Epithelial cell of umbilical artery (primary cell): ENCODE measurements around the gene ZNF79. TPM values are rescaled to one million over a fixed set of nuclear protein-coding genes. Genes with fewer than 3 reads are reported as not detected.

Experiments
- total RNA-seq: library from RNA; depleted of rRNA; stranded (reverse); fragments of >200 nt; gene quantifications from 2 replicates; pipeline ENCODE4 v1.2.3, GENCODE V29; 2014

ZNF79 gene
- 9.1 and 15.3 TPM in 2 replicates for total RNA-seq

DNA sequence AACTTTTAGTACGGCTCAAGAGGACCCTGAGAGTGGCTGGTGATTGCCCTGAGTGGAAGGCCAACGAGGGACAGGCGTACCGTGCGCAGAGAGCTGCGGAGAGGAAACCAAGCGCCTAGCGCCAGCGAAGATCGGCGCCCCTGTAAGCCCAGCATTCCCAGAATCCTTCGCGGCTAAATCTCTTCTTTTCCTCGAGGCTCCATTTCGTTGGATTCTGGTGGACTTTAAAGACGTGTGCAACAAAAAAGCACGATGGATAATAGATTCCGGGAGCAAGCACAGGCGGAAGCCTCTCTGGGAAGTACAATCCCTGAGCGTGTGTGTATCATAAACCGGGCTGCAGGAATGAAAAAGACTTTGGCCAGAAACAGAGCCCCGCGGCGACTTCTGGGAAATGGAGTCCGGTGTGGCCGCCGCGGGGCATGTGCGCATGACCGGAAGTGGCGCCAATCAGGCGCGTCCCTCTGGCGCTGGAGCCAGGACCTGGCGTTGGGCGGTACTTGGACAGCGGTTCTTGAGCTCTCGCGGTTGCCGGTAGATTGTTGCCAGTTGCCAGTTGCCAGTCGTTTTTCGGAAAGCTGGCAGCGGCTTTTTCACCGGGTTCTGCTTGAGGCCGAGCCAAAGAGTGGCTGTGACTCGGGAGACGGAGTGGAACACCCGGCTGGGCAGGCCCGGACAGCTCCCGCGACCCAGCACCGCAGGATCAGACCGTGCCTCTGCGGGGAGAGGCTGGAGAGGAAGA, at the start of gene ZNF79:
Gene ZNF79, plus strand, starts transcription at position 449 of the 742 bp plus-strand sequence. CDS start 406 bp downstream, outside the sequence.

GRCh38 chr9:127396808-127397645, 27.2 kb upstream of the ZNF79 start, which contains the start of gene SLC2A8:
SLC2A8 (plus strand) TSS chr9:127397169; CDS start chr9:127397231, 62 bp downstream.

DNA sequence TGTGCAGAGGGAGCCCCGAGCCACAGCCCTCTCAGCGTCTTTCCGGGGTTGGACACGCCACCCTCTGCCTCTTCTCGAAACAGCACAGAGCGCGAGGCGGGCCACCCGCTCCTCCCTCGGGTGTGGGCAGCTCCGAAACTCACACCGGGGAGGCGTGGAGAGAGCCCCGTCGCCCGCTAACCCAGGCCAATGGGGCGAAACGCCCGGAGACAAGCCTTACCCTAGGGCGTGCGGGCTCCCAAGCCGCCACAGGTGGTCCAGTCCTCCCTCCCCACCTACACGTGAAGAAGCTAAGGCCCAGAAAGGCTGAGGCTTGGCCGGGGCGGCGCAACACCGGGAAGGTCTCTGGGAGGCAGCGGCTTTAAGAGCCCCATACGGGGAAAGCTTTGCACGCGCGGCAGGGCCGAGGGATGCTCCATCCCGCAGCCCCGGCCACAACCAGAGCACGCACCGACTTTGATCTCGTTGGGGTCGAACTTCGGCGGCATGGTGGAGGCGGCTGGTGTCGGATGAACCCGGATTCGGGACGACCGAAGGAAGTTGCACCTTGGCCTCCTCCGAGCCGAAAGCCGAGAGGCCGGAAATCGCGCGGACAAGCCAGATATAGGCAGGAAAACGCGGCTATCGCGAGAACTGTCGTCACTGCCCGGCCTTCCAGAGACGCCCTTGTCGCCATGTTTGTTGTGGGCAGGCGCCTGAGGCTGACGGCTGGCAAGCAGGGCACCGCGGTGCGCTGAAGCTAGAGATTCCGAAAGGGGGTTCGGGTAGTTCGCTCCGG, 26.8 kb downstream of the ZNF79 start, which contains the start of the genes LRSAM1 and RPL12:
Gene LRSAM1, plus strand, starts transcription at position 681 of the 778 bp plus-strand sequence. CDS start 3,018 bp downstream, outside the sequence.
Gene RPL12, minus strand, starts transcription at position 577 of the 778 bp plus-strand sequence. Its CDS starts 89 bp downstream, at position 488.

Other genes with a start within 250 kb of the ZNF79 start
- gene GARNL3, start 159.6 kb upstream of the ZNF79 start, total RNA-seq: 2.6 and 5.3 TPM in 2 replicates
- gene SLC2A8, start 27.2 kb upstream of the ZNF79 start, total RNA-seq: 9.4 and 13.1 TPM in 2 replicates
- 1,300 and 2,027 TPM in 2 replicates for gene RPL12, start 27.0 kb downstream of the ZNF79 start, total RNA-seq
- gene LRSAM1, start 27.1 kb downstream of the ZNF79 start, total RNA-seq: 10.5 and 10.7 TPM in 2 replicates
- 14.9 and 76.7 TPM in 2 replicates for gene STXBP1, start 187.9 kb downstream of the ZNF79 start, total RNA-seq